ENCODE data around the gene KCTD5.

- TF ChIP-seq CTCF (IDR thresholded peaks at IDR 0.05 in 2 of 3, conservative IDR thresholded peaks at IDR 0.05 in 1 of 3; ENCODE audit: borderline replicate concordance in 1 of 3, insufficient read depth in 1 of 3, low read depth in 2 of 3, low read length in 2 of 3) (no peak), YY1 (IDR thresholded peaks at IDR 0.05; ENCODE audit: extremely low read depth, insufficient replicate concordance, low read depth, low read length) (no peak), EZH2 (IDR thresholded peaks at IDR 0.05) (no peak), POLR2A (IDR thresholded peaks at IDR 0.05; ENCODE audit: borderline replicate concordance, extremely low read depth, insufficient read depth, insufficient read length) (no peak)
These were observed 71.4 kb downstream of the KCTD5 start for GRCh38 chr16:2753733-2754020.
